Panc1 (cell line): Measurements from ENCODE around the gene ZKSCAN4. TPM values are rescaled to one million over a fixed set of nuclear protein-coding genes. Genes with fewer than 3 reads are reported as not detected.

Experiments
- ATAC-seq: fragments of 200-7000 bp; cut with Tn5 transposase; 2 replicates; pipeline ENCODE4 v1.9.1; 2020; ENCODE audit warnings: mild to moderate bottlenecking, moderate library complexity
- BruUV-seq: library from RNA; stranded (reverse); fragments of 400-500 nt; replicated peaks from 2 replicates; lab custom pipeline; 2021; lab: Mats Ljungman, UMichigan
- CTCF ChIA-PET: fragments of 300-600 bp; sonication (Branson Sonifier 250); formaldehyde crosslinking; loops from one replicate; lab custom pipeline; 2022; ENCODE audit warnings: antibody characterized with exemption; lab: Charles Lee
- POLR2A ChIA-PET: fragments of 300-600 bp; sonication (Branson Sonifier 250); formaldehyde crosslinking; loops from one replicate; lab custom pipeline; 2022; ENCODE audit warnings: antibody characterized with exemption; lab: Charles Lee
- DNase-seq: peaks from one replicate; pipeline ENCODE4 v3.0.0-alpha.2; 2010; ENCODE audit warnings: low read depth, low spot score
- H3K27ac ChIP-seq: 2 replicates; pipeline ENCODE4 v1.5.1; 2011; ENCODE audit warnings: mild to moderate bottlenecking, low read length, inconsistent platforms
- H3K27me3 ChIP-seq: fragments of 200-500 bp; sonication (Bioruptor generic); 2 replicates; pipeline ENCODE4 v1.6.0; 2014; ENCODE audit warnings: low read length, inconsistent platforms; ENCODE audit not compliant: control insufficient read depth, insufficient read depth
- H3K36me3 ChIP-seq: fragments of 200-500 bp; sonication (Bioruptor generic); 2 replicates; pipeline ENCODE4 v1.5.1; 2014; ENCODE audit warnings: inconsistent platforms, mild to moderate bottlenecking, low read length, moderate library complexity; ENCODE audit not compliant: control insufficient read depth, insufficient read depth
- H3K4me1 ChIP-seq: 2 replicates; pipeline ENCODE4 v1.5.1; 2011; ENCODE audit warnings: inconsistent platforms, mild to moderate bottlenecking, low read length, moderate library complexity; ENCODE audit not compliant: control insufficient read depth, insufficient read depth
- H3K4me3 ChIP-seq, 2 experiments: 2 replicates each; pipeline ENCODE4 v1.5.1; 2011 to 2012; ENCODE audit warnings: low read depth in 2 of 2, low read length in 2 of 2, mild to moderate bottlenecking in 2 of 2, inconsistent platforms in 1 of 2, moderate library complexity in 1 of 2
- H3K9me3 ChIP-seq: fragments of 200-500 bp; sonication (Bioruptor generic); 2 replicates; pipeline ENCODE4 v1.5.1; 2014; ENCODE audit warnings: low read depth, mild to moderate bottlenecking, inconsistent platforms, low read length, moderate library complexity; ENCODE audit not compliant: control insufficient read depth, insufficient read depth
- CTCF ChIP-seq: fragments of 450-650 bp; IDR thresholded peaks from 2 replicates; pipeline ENCODE4 v1.5.1; 2017; ENCODE audit warnings: mild to moderate bottlenecking
- POLR2AphosphoS5 ChIP-seq: IDR thresholded peaks from 2 replicates; pipeline ENCODE4 v1.6.1; 2012; ENCODE audit warnings: mild to moderate bottlenecking, low read depth, low read length, moderate library complexity
- REST ChIP-seq, 2 experiments: IDR thresholded peaks; 2 replicates each; pipeline ENCODE4 v1.6.1; 2011 to 2012; ENCODE audit warnings: low read depth in 2 of 2, control low read depth in 1 of 2, low read length in 1 of 2, mild to moderate bottlenecking in 1 of 2, moderate library complexity in 1 of 2; ENCODE audit not compliant: insufficient read depth in 1 of 2
- SIN3A ChIP-seq: IDR thresholded peaks from 2 replicates; pipeline ENCODE4 v1.6.1; 2012; ENCODE audit warnings: low read depth, mild to moderate bottlenecking, low read length, moderate library complexity, borderline replicate concordance; ENCODE audit not compliant: insufficient read depth
- TCF7L2 ChIP-seq: IDR thresholded peaks from 2 replicates; pipeline ENCODE4 v1.6.1; 2011; ENCODE audit warnings: mild to moderate bottlenecking, low read depth, low read length, inconsistent platforms
- in situ Hi-C: cut with HindIII; loops from 2 replicates; pipeline ENCODE4 v1.10.0; 2016; ENCODE audit warnings: low sequenced_read_pairs, low pct_unique_long_range_greater_than_20kb
- intact Hi-C: fragments of 100-400 bp; cut with micrococcal nuclease; formaldehyde crosslinking; loops from one replicate; pipeline ENCODE4 v1.10.0; 2022; ENCODE audit not compliant: unreplicated experiment
- total RNA-seq: library from RNA; stranded (reverse); gene quantifications from one replicate; pipeline ENCODE4 v1.2.1, GENCODE V29; 2021; ENCODE audit not compliant: unreplicated experiment

ZKSCAN4 gene
- total RNA-seq, 1 experiment from 2014 or later = 4.4 TPM

GRCh38 chr6:28263922-28264321, 11.9 kb upstream of the ZKSCAN4 start:
- TF ChIP-seq CTCF (no peak), SIN3A (no peak), POLR2AphosphoS5 (no peak), REST (IDR thresholded peaks at IDR 0.05; ENCODE audit: insufficient read depth in 1 of 2, low read depth in 2 of 2, low read length in 1 of 2) (no peak), TCF7L2 (no peak)
- no peaks in the 10 kb centered on the region; the same call in none of the 2 replicates for H3K36me3 ChIP-seq
- DNase-seq (no peak), ATAC-seq (no peak)
- in situ Hi-C loops (no loop called here), intact Hi-C loops (no loop called here)
- ChIA-PET POLR2A (no interaction called here), CTCF (no interaction called here)
- peaks cover 10% of the 10 kb centered on the region; the same call in 1 of the 2 replicates for H3K4me1 ChIP-seq
- no peaks in the 10 kb centered on the region for H3K27me3 ChIP-seq
- H3K4me3 ChIP-seq = no peak overlapping the region
- H3K9me3 ChIP-seq = no peaks in the 10 kb centered on the region
- BruUV-seq = no TSS peak
- H3K27ac ChIP-seq = no peak overlapping the region; the same call in 1 of the 2 replicates

GRCh38 chr6:28258877-28259777, 7.1 kb upstream of the ZKSCAN4 start, which contains the start of gene NKAPL:
TSS of gene NKAPL (plus strand) at chr6:28259297. CDS start at chr6:28259372, 75 bp downstream.
- no peaks in the 10 kb centered on the region for H3K27me3 ChIP-seq
- no peak within 1 kb of the TSS for H3K4me3 ChIP-seq
- H3K27ac ChIP-seq = no peak within 1 kb of the TSS
- ChIA-PET CTCF (no interaction called here), POLR2A (no interaction called here)
- TF ChIP-seq TCF7L2 = no peak
- no peak for TF ChIP-seq CTCF
- no peak for TF ChIP-seq SIN3A
- no peak for TF ChIP-seq REST (IDR thresholded peaks at IDR 0.05; ENCODE audit: insufficient read depth in 1 of 2, low read depth in 2 of 2, low read length in 1 of 2)
- no peak for TF ChIP-seq POLR2AphosphoS5
- ATAC-seq = no peak
- no TSS peak for BruUV-seq
- no peaks in the 10 kb centered on the region for H3K4me1 ChIP-seq
- no peaks in the 10 kb centered on the region for H3K9me3 ChIP-seq
- no peak for DNase-seq
- intact Hi-C loops = no loop called here
- H3K36me3 ChIP-seq = no peaks in the 10 kb centered on the region
- in situ Hi-C loops = no loop called here
